Activated naive CD8-positive, alpha-beta T cell treated with anti-CD3 and anti-CD28 coated beads for 36 hours (primary cell): ENCODE results near the gene RPL12. TPM values are rescaled to one million over a fixed set of nuclear protein-coding genes. Genes with fewer than 3 reads are reported as not detected.
"Not testable (repeated sequence)": the region's sequence is repeated elsewhere in the genome, so short reads cannot be mapped to it uniquely, and the experiment has no call there.

ENCODE experiments used
- DNase-seq: peaks from one replicate; pipeline ENCODE4 v3.0.0; 2021
- H3K27ac Mint-ChIP-seq: one replicate; pipeline ENCODE4 v1.8.0; 2022; ENCODE audit warnings: mild to moderate bottlenecking, moderate library complexity, mixed read lengths
- H3K27me3 Mint-ChIP-seq: one replicate; pipeline ENCODE4 v1.8.0; 2022; ENCODE audit warnings: mild to moderate bottlenecking, mixed read lengths
- H3K36me3 Mint-ChIP-seq: one replicate; pipeline ENCODE4 v1.8.0; 2021; ENCODE audit warnings: mild to moderate bottlenecking, mixed read lengths
- H3K4me1 Mint-ChIP-seq: one replicate; pipeline ENCODE4 v1.8.0; 2021; ENCODE audit warnings: mixed read lengths
- H3K4me3 Mint-ChIP-seq: one replicate; pipeline ENCODE4 v1.8.0; 2022; ENCODE audit warnings: mild to moderate bottlenecking, moderate library complexity, mixed read lengths
- H3K9me3 Mint-ChIP-seq: one replicate; pipeline ENCODE4 v1.8.0; 2022; ENCODE audit warnings: mixed read lengths
- total RNA-seq, 2 experiments: library from RNA; stranded (reverse); gene quantifications; one replicate each; pipeline ENCODE4 v1.2.3, GENCODE V29; 2021

The RPL12 gene
- total RNA-seq, 2 experiments from 2014 or later: 2,007 to 2,108 TPM

DNA sequence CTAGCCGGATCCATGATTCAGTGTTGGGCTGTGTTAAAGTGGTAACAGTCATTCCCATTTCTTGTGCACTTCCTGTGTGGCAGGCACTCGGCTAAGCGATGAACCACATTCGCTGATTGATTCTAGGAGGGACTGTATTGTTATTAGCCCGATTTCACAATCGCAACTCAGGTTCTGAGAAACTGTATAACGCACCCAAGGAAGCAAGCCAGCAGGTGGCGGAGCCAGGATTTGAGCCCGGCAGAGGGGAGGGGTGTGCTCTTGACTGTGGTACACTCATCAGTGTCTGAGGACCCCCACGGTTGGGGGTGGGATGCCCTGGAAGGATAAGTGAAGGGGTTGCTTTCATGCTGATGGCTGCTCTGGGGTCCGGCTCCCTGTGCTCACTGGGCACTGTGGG, 34.8 kb upstream of the RPL12 start:
- H3K27me3 Mint-ChIP-seq: no peaks in the 10 kb centered on the region
- no peak overlapping the region for H3K27ac Mint-ChIP-seq
- no peak overlapping the region for H3K4me3 Mint-ChIP-seq
- no peaks in the 10 kb centered on the region for H3K4me1 Mint-ChIP-seq
- DNase-seq: no peak
- H3K36me3 Mint-ChIP-seq: peaks cover 11% of the 10 kb centered on the region
- no peaks in the 10 kb centered on the region for H3K9me3 Mint-ChIP-seq

DNA sequence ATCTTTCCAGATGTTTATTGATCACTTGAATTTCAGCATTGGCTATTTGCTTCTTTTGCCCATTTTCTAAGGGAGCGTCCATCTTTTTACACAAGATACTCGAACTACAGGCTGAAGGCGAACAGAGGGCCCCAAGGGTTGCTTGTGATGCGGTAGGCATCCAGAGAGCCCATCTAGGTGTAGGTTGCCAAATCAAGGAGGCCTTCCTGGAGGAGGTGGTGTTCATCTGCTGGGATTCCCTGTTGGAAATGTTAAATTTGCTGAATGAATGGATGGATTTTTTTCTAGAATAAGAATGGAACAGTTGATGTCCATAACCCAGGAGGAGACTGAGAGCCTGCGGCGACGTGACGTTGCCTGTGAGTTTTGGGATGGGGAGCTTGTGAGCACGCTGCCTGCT, 31.5 kb upstream of the RPL12 start:
- Mint-ChIP-seq H3K36me3 (peaks cover 19% of the 10 kb centered on the region), H3K27ac (no peak overlapping the region), H3K4me3 (no peak overlapping the region), H3K9me3 (no peaks in the 10 kb centered on the region), H3K4me1 (no peaks in the 10 kb centered on the region), H3K27me3 (no peaks in the 10 kb centered on the region)
- no peak for DNase-seq

DNA sequence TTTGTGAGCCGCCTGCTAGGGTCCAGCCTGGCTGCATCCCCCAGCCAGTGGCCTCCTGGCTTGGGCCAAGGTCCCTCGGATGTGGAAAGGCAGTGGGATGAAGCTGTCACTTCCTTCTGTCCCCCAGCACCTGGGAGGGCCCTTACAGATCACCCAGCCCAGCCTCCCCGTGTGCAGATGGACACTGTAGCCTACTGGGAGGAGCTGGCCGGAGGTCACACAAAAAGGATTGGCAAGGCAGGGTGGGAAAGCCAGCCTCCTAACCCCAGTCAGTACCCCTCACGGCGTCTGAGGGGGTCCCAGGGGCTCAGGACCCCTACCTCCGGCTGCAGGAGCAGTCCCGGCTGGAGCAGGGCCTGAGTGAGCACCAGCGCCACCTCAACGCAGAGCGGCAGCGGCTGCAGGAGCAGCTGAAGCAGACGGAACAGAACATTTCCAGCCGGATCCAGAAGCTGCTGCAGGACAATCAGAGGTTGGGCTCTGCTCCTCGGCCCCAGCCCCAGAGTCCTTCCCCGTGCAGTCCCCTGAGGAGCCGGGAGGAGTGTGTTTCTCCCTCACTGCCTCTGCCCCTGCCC, 28.4 kb upstream of the RPL12 start:
- Mint-ChIP-seq H3K27ac (no peak overlapping the region), H3K4me3 (no peak overlapping the region), H3K36me3 (peaks cover 19% of the 10 kb centered on the region), H3K9me3 (no peaks in the 10 kb centered on the region), H3K4me1 (no peaks in the 10 kb centered on the region), H3K27me3 (no peaks in the 10 kb centered on the region)
- DNase-seq: no peak

DNA sequence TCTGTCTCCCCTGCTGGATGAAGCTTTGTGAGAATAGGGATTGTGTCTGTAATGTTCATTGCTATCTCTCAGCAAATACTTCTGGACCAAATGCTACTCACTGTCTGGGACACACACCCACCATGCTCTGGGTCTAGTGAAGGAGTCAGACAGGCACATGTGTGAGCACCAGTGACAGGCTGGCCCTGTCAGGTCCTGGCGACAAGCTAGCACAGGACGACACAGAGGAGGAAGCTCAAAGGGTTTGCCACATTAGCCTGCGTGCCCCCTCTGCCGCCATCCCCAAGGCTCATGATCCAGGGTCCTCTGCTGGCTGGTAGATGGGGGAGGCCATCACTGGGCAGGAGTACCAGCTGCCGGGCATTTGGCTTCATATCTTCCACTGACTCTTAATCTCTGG, 23.4 kb upstream of the RPL12 start:
- peaks cover 18% of the 10 kb centered on the region for H3K36me3 Mint-ChIP-seq
- no peak overlapping the region for H3K4me3 Mint-ChIP-seq
- no peaks in the 10 kb centered on the region for H3K9me3 Mint-ChIP-seq
- H3K4me1 Mint-ChIP-seq: no peaks in the 10 kb centered on the region
- no peak for DNase-seq
- no peak overlapping the region for H3K27ac Mint-ChIP-seq
- no peaks in the 10 kb centered on the region for H3K27me3 Mint-ChIP-seq

DNA sequence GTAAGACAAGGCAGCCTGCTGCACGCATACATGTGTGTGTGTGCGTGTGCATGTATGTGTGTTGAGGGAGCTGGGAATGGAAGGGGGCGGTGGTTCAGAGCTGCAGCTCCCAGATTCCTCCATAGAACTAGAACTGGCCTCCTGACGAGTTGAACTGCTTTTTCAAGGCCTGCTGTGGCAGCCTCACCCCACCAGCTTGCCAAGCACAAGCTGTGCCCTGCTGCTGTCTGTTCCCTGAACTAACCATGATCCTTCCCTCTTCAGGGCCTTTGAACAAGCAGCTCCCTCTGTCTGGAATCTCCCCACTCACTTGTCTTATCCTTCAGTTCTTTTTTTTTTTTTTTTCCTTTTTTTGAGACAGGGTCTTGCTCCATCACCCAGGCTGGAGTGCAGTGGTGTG, 22.7 kb upstream of the RPL12 start:
- Mint-ChIP-seq H3K9me3 (no peaks in the 10 kb centered on the region), H3K27me3 (no peaks in the 10 kb centered on the region), H3K4me3 (no peak overlapping the region), H3K4me1 (no peaks in the 10 kb centered on the region), H3K36me3 (peaks cover 21% of the 10 kb centered on the region), H3K27ac (no peak overlapping the region)
- no peak for DNase-seq

DNA sequence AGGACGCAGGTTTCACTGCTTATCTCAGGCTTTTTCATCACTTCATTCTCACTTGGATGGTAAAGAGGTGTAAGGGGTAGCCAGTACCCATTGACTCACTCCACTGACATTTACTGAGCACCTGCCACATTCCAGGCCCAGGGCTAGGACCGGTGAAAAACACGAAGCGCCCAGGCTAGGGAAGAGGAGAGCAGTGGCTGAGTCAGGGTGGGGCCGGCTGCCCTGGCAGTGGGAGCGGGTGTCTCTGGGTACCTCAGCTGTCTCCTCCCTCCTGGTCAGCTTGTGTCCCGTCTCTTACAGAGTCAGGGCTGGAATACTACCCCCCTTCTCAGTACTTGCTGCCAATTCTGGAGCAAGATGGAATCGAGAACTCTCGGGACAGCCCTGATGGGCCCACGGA, 22.3 kb upstream of the RPL12 start:
- no peaks in the 10 kb centered on the region for H3K9me3 Mint-ChIP-seq
- no peak for DNase-seq
- no peaks in the 10 kb centered on the region for H3K27me3 Mint-ChIP-seq
- no peak overlapping the region for H3K4me3 Mint-ChIP-seq
- H3K27ac Mint-ChIP-seq: no peak overlapping the region
- peaks cover 20% of the 10 kb centered on the region for H3K36me3 Mint-ChIP-seq
- no peaks in the 10 kb centered on the region for H3K4me1 Mint-ChIP-seq

DNA sequence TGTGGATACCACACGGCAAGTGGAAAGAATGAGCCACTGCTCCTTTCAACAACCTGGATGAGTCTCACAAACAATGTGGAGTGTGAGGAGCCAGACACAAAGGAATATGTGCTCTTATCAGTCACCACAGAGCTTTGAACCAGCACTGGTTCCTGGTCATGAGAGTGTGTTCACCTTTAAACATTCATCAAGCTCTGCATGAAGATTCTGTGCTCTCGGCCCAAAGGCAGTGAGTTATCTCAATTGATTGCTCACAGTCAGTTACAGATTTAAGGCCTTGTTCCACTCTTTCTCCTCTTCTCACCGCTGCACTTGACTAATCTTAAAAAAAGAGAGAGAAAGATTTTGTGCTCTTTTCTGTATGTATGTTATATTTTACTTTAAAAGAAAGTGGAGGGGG, 19.5 kb upstream of the RPL12 start:
- no peaks in the 10 kb centered on the region for H3K9me3 Mint-ChIP-seq
- no peak for DNase-seq
- H3K27me3 Mint-ChIP-seq: no peaks in the 10 kb centered on the region
- H3K36me3 Mint-ChIP-seq: peaks cover 18% of the 10 kb centered on the region
- no peak overlapping the region for H3K4me3 Mint-ChIP-seq
- H3K4me1 Mint-ChIP-seq: no peaks in the 10 kb centered on the region
- H3K27ac Mint-ChIP-seq: no peak overlapping the region

DNA sequence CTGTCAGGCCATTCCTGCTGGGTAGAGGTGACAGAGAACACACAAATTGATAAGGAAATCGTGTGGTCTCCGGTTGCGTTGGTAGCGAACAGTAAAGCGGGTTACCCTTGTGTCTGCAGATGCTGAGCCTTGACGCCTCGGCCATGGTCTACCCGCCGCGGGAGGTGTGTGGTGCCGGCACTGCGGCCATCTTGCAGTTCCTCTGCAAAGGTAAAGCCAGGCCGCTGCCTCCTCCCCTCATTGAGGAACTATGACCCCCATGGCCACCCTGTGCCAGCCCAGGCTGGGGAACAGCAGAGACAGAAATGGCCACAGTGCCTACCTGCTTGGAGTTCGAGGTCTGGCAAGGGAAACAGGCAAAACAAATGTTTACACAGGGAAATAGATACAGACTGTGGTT, 16.4 kb upstream of the RPL12 start:
- no peaks in the 10 kb centered on the region for H3K4me1 Mint-ChIP-seq
- no peak overlapping the region for H3K4me3 Mint-ChIP-seq
- peaks cover 18% of the 10 kb centered on the region for H3K36me3 Mint-ChIP-seq
- H3K27me3 Mint-ChIP-seq: no peaks in the 10 kb centered on the region
- H3K9me3 Mint-ChIP-seq: no peaks in the 10 kb centered on the region
- no peak overlapping the region for H3K27ac Mint-ChIP-seq
- DNase-seq: no peak

DNA sequence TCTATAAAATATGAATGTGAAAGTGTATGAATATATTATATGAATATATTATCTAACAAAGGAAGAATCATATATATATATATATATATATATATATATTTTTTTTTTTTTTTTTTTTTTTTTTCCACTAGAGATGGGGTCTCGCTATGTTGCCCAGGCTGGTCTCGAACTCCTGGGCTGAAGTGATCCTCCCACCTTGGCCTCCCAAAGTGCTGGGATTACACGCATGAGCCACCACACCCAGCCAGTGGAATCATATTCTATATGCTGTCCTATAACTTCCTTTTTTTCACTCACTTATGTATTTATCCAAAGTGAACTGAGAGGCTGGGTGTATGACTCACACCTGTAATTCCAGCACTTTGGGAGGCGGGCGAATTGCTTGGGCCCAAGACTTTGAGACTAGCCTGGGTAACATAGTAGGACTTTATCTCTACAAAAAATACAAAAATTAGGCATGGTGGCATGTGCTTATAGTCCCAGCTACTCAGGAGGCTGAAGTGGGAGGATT, 15.3 kb upstream of the RPL12 start:
- not testable (repeated sequence) for H3K9me3 Mint-ChIP-seq, DNase-seq, H3K27ac Mint-ChIP-seq, H3K27me3 Mint-ChIP-seq, H3K4me3 Mint-ChIP-seq, H3K4me1 Mint-ChIP-seq
- peaks cover 21% of the 10 kb centered on the region for H3K36me3 Mint-ChIP-seq

DNA sequence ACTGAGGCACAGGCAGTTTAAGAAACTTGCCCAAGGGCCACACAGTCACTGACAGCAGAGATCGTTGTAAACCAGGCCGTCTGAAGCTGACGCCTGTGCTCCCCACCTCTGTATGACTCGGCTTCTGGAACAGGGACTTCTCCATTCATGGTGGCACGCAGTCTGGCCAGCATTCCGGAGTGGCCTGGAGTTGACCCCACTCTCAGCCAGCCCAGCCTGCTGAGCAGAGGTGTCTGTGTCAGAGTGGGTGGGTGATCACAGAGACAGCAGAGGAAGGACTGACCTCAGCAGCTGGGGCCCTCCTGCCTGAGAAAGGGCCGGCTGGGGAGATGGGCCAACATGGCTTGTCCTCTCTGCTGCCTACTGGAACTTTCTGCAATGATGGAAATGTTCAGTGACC, 12.7 kb upstream of the RPL12 start:
- H3K27ac Mint-ChIP-seq: no peak overlapping the region
- no peaks in the 10 kb centered on the region for H3K27me3 Mint-ChIP-seq
- H3K4me1 Mint-ChIP-seq: no peaks in the 10 kb centered on the region
- peaks cover 20% of the 10 kb centered on the region for H3K36me3 Mint-ChIP-seq
- DNase-seq: no peak
- no peaks in the 10 kb centered on the region for H3K9me3 Mint-ChIP-seq
- H3K4me3 Mint-ChIP-seq: no peak overlapping the region

DNA sequence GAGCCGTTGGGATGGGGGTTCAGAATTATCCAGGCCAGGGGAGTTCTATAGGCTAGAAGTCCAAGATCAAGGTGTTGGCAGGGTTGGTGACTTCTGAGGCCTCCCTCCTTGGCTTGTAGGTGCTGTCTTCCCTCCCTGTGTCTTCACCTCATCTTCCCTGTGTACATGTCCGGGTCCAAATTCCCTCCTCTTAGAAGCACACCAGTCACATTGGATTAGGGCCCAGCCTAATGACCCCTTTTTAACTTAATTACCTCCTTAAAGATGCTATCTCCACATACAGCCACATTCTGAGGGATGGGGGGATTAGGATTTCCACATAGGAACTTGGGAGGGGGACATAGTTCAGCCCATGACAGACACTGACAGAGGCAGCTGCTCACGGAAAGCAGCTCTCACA, 12.2 kb upstream of the RPL12 start:
- H3K4me3 Mint-ChIP-seq: no peak overlapping the region
- peaks cover 18% of the 10 kb centered on the region for H3K36me3 Mint-ChIP-seq
- no peaks in the 10 kb centered on the region for H3K4me1 Mint-ChIP-seq
- no peaks in the 10 kb centered on the region for H3K9me3 Mint-ChIP-seq
- H3K27ac Mint-ChIP-seq: no peak overlapping the region
- no peaks in the 10 kb centered on the region for H3K27me3 Mint-ChIP-seq
- no peak for DNase-seq

DNA sequence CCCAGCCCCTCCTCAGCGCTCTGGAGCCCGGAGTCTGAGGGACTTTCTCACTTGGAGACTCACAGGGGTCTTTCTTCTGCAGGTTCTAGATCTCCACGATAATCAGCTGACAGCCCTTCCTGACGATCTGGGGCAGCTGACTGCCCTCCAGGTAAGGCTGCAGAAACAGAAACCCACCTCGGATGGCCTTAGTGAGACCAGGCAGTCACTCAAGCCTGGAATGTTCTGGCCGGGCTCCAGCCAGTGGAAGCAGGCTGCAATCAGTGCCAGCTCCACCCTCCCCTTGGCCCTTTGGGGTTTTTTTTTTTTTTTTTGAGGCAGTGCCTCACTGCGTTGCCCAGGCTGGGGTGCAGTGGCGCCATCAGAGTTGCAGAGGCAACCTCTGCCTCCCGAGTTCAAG, 7.7 kb upstream of the RPL12 start:
- H3K27me3 Mint-ChIP-seq: no peaks in the 10 kb centered on the region
- no peak overlapping the region for H3K27ac Mint-ChIP-seq
- H3K4me1 Mint-ChIP-seq: no peaks in the 10 kb centered on the region
- H3K4me3 Mint-ChIP-seq: no peak overlapping the region
- peaks cover 23% of the 10 kb centered on the region for H3K36me3 Mint-ChIP-seq
- DNase-seq: no peak
- no peaks in the 10 kb centered on the region for H3K9me3 Mint-ChIP-seq

DNA sequence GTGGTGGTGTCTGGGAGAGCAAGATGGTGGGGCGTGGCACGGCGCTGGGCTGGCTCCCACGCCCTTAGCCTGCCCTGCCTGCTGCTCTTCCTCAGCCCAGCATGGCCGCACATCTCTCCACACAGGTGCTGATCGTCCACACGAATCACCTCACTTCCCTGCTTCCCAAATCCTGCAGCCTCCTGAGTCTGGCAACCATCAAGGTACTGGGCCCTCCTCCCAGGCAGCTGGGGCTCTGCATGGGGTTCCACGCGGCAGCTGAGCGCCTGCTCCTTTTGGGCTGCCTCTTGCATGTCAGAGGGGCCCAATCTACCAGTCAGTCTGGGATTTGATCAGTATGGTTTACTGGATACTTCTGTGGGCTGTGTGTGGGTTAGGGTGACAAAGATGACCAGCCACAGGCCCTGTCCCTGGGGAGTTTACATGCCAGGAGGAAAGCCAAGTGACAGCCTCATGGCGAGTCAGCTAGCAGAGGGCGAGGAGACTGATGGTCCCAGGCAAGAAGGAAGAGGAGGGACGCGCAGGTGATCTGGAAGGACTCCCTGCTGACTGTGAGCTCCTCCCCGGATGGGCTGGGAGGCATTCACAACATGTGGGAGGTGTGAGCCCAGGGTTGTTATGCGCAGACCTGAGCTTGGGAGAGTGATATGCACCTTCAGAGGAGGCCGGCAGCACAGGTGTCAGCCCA, 6.1 kb upstream of the RPL12 start:
- no peak overlapping the region for H3K4me3 Mint-ChIP-seq
- no peak for DNase-seq
- H3K9me3 Mint-ChIP-seq: no peaks in the 10 kb centered on the region
- H3K36me3 Mint-ChIP-seq: peaks cover 23% of the 10 kb centered on the region
- no peaks in the 10 kb centered on the region for H3K27me3 Mint-ChIP-seq
- peaks cover 4% of the 10 kb centered on the region for H3K4me1 Mint-ChIP-seq
- H3K27ac Mint-ChIP-seq: no peak overlapping the region

DNA sequence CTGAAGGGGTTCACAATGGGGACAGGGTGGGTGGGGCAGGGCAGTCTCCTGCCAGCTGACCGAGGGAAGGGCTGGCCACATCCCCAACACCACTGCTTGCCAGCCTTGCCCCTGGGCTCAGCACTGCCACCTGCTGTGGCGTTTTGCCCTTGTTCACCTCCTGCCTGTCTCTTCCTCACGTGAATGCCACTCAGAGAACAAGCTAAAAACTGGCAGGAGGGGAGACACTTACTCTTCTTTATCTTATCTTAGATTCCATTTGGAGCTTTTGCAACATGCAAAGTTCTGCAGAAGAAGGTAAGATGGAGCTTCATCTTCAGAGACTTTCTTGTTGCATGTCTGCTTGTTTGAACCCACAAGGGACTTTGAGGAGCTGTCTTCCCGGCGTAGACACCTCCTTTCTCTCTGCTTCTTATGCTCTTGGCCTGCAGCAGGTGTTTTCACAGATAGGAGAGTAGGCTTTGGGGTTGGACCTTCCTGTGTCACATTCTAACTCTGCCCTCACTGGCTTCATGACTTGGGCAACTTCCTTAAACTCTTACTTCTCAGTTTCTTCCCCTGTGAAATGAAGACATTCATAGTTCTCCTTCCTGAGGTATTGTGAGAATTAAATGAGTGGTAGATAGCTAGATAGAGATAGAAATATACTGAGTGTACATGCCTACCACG, 4.3 kb upstream of the RPL12 start:
- Mint-ChIP-seq H3K4me3 (no peak overlapping the region), H3K36me3 (peaks cover 26% of the 10 kb centered on the region), H3K4me1 (peaks cover 6% of the 10 kb centered on the region), H3K9me3 (no peaks in the 10 kb centered on the region), H3K27me3 (peaks cover 7% of the 10 kb centered on the region), H3K27ac (no peak overlapping the region)
- peak; percentile 22 for DNase-seq

DNA sequence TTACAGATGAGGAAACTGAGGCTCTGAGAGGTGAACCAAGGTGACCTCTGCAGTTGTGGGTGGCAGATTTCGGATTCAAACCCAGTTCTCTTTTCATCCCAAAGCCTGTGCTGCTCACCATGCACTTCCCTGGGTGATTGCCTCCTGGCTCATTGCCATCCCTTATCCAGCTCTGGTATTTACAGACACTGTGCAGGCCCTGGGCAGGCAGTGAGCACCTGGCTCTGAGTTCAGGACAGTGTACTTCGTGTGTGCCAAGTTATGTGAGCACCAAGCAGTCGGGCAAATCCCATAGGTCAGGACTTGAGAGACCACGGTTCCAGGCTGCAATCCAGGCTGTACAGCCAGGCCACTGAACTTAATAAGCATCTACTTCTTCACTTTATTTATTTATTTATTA, 1.5 kb upstream of the RPL12 start:
- H3K27ac Mint-ChIP-seq: no peak overlapping the region
- DNase-seq: no peak
- peaks cover 27% of the 10 kb centered on the region for H3K4me1 Mint-ChIP-seq
- peak overlapping the region; percentile 96 for H3K4me3 Mint-ChIP-seq
- H3K9me3 Mint-ChIP-seq: peaks cover 3% of the 10 kb centered on the region
- peaks cover 13% of the 10 kb centered on the region for H3K27me3 Mint-ChIP-seq
- H3K36me3 Mint-ChIP-seq: peaks cover 48% of the 10 kb centered on the region
